HAP-1 (cell line): ENCODE measurements around the gene ABCB1.
"Not testable (repeated sequence)": the region's sequence is repeated elsewhere in the genome, so short reads cannot be mapped to it uniquely, and the experiment has no call there.

ENCODE experiments used
- DNase-seq, 2 experiments: peaks; one replicate each; pipeline ENCODE4 v3.0.0-alpha.2; 2016 to 2020; ENCODE audit warnings: low spot score in 2 of 2
- H3K27me3 ChIP-seq: fragments of 250-450 bp; sonication (Bioruptor Pico); 2 replicates; pipeline ENCODE4 v1.5.1; 2020; ENCODE audit warnings: low read depth, mild to moderate bottlenecking, moderate library complexity
- H3K36me3 ChIP-seq: fragments of 250-450 bp; sonication (Bioruptor Pico); replicated peaks from 2 replicates; pipeline ENCODE4 v1.5.1; 2020; ENCODE audit warnings: mild to moderate bottlenecking
- H3K4me1 ChIP-seq: fragments of 250-450 bp; sonication (Bioruptor Pico); 2 replicates; pipeline ENCODE4 v1.5.1; 2020; ENCODE audit warnings: mild to moderate bottlenecking
- H3K4me3 ChIP-seq: fragments of 250-450 bp; sonication (Bioruptor Pico); 2 replicates; pipeline ENCODE4 v1.5.1; 2020; ENCODE audit warnings: mild to moderate bottlenecking, moderate library complexity
- H3K9me3 ChIP-seq: fragments of 250-450 bp; sonication (Bioruptor Pico); 2 replicates; pipeline ENCODE4 v1.5.1; 2020; ENCODE audit warnings: mild to moderate bottlenecking, moderate library complexity
- in situ Hi-C: fragments of 300-500 bp; cut with MboI; formaldehyde crosslinking; loops from 3 replicates; pipeline ENCODE4 v1.14.3; 2020; ENCODE audit warnings: low sequenced_read_pairs, inconsistent platforms, mixed read lengths

ABCB1 gene

GRCh38 chr7:87469204-87469603, 131.5 kb downstream of the ABCB1 start:
- H3K27me3 ChIP-seq, in situ Hi-C loops, H3K4me3 ChIP-seq, H3K9me3 ChIP-seq, H3K36me3 ChIP-seq, DNase-seq, H3K4me1 ChIP-seq: not testable (repeated sequence)

- H3K36me3 ChIP-seq, H3K27me3 ChIP-seq, H3K4me3 ChIP-seq, H3K4me1 ChIP-seq, in situ Hi-C loops, H3K9me3 ChIP-seq, DNase-seq: not testable (repeated sequence)
Measured at GRCh38 chr7:87465534-87465880, 135.2 kb downstream of the ABCB1 start.

- H3K36me3 ChIP-seq, H3K27me3 ChIP-seq, H3K4me1 ChIP-seq, in situ Hi-C loops, H3K9me3 ChIP-seq, H3K4me3 ChIP-seq: not testable (repeated sequence)
- DNase-seq, result peak in 1 of 2 experiments; percentile 14
Measured at GRCh38 chr7:87464830-87465533, 135.7 kb downstream of the ABCB1 start.

- H3K9me3 ChIP-seq, result no peaks in the 10 kb centered on the region
- H3K27me3 ChIP-seq, result no peaks in the 10 kb centered on the region
- no peaks in the 10 kb centered on the region for H3K4me1 ChIP-seq
- H3K36me3 ChIP-seq, result no peaks in the 10 kb centered on the region
- in situ Hi-C loops, result no loop called here
- no peak overlapping the region for H3K4me3 ChIP-seq
- no peak for DNase-seq
Measured at GRCh38 chr7:87463982-87464381, 136.7 kb downstream of the ABCB1 start.

GRCh38 chr7:87460444-87460843, 140.2 kb downstream of the ABCB1 start:
- in situ Hi-C loops, H3K36me3 ChIP-seq: not testable (repeated sequence)

GRCh38 chr7:87459941-87460340, 140.7 kb downstream of the ABCB1 start:
- no peak for DNase-seq
- Histone ChIP-seq H3K27me3 (no peaks in the 10 kb centered on the region), H3K9me3 (no peaks in the 10 kb centered on the region), H3K4me3 (no peak overlapping the region), H3K36me3 (no peaks in the 10 kb centered on the region), H3K4me1 (peaks cover 8% of the 10 kb centered on the region; the same call in 1 of the 2 replicates)
- in situ Hi-C loops, result no loop called here

More at GRCh38 chr7:87460444-87460843, 140.2 kb downstream of the ABCB1 start:
- H3K27me3 ChIP-seq, H3K4me1 ChIP-seq, DNase-seq, H3K4me3 ChIP-seq, H3K9me3 ChIP-seq: not testable (repeated sequence)

GRCh38 chr7:87458148-87458547, 142.5 kb downstream of the ABCB1 start:
- Histone ChIP-seq H3K27me3 (no peaks in the 10 kb centered on the region), H3K4me3 (no peak overlapping the region), H3K9me3 (no peaks in the 10 kb centered on the region), H3K36me3 (no peaks in the 10 kb centered on the region), H3K4me1 (peaks cover 8% of the 10 kb centered on the region; the same call in 1 of the 2 replicates)
- DNase-seq, result peak in 1 of 2 experiments; percentile 10
- in situ Hi-C loops, result no loop called here

GRCh38 chr7:87456247-87456646, 144.4 kb downstream of the ABCB1 start:
- DNase-seq, result no peak
- no peaks in the 10 kb centered on the region for H3K9me3 ChIP-seq
- H3K27me3 ChIP-seq, result no peaks in the 10 kb centered on the region
- no peak overlapping the region for H3K4me3 ChIP-seq
- H3K4me1 ChIP-seq, result peaks cover 8% of the 10 kb centered on the region; the same call in 1 of the 2 replicates
- no peaks in the 10 kb centered on the region for H3K36me3 ChIP-seq
- in situ Hi-C loops, result no loop called here
